Activated naive CD8-positive, alpha-beta T cell (primary cell): ENCODE measurements around the gene SCGB2B2.
"Not testable (repeated sequence)": the region's sequence is repeated elsewhere in the genome, so short reads cannot be mapped to it uniquely, and the experiment has no call there.

ENCODE experiments used
- H3K27ac Mint-ChIP-seq: one replicate; pipeline ENCODE4 v1.8.0; 2021; ENCODE audit warnings: mixed read lengths
- H3K27me3 Mint-ChIP-seq: one replicate; pipeline ENCODE4 v1.8.0; 2021; ENCODE audit warnings: mixed read lengths
- H3K36me3 Mint-ChIP-seq: one replicate; pipeline ENCODE4 v1.8.0; 2021; ENCODE audit warnings: mixed read lengths
- H3K4me1 Mint-ChIP-seq: one replicate; pipeline ENCODE4 v1.8.0; 2021; ENCODE audit warnings: low read depth, mixed read lengths
- H3K4me3 Mint-ChIP-seq: one replicate; pipeline ENCODE4 v1.8.0; 2021; ENCODE audit warnings: mild to moderate bottlenecking, mixed read lengths
- H3K9me3 Mint-ChIP-seq: one replicate; pipeline ENCODE4 v1.8.0; 2021; ENCODE audit warnings: low read depth, mixed read lengths

Gene SCGB2B2

GRCh38 chr19:34676697-34677385 lies at the start of gene SCGB2B2:
Gene SCGB2B2 (minus strand): TSS chr19:34677159. CDS start chr19:34594563, 82,596 bp downstream.
- no peaks in the 10 kb centered on the region for H3K27me3 Mint-ChIP-seq
- peaks cover 32% of the 10 kb centered on the region for H3K4me1 Mint-ChIP-seq
- H3K9me3 Mint-ChIP-seq: peaks cover 7% of the 10 kb centered on the region
- H3K4me3 Mint-ChIP-seq: peak within 1 kb of the TSS; percentile 97
- peaks cover 34% of the 10 kb centered on the region for H3K36me3 Mint-ChIP-seq
- H3K27ac Mint-ChIP-seq: peak within 1 kb of the TSS; percentile 100

DNA sequence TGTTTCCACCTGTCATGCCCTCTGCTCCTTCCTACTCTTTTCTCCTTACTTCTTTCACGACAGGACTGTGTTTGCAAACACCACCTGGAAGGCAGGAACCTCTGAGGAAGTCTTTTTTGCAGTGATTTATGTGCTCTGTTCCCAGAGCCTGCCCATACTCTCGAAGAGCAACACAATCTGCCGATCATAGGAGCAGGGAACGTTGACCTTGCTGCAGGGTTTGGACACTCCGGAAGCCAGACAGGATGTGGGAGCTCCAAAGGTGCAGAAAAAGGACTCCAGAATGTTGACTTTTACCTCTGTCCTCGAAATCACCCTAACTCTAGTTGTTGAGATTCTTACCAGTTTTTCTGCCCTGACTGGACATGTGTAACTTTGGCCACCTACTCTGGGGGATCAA lies 48.4 kb upstream of the SCGB2B2 start:
- Mint-ChIP-seq H3K9me3 (no peaks in the 10 kb centered on the region), H3K36me3 (no peaks in the 10 kb centered on the region), H3K4me3 (no peak overlapping the region), H3K27ac (no peak overlapping the region), H3K4me1 (no peaks in the 10 kb centered on the region), H3K27me3 (peaks cover 26% of the 10 kb centered on the region)

DNA sequence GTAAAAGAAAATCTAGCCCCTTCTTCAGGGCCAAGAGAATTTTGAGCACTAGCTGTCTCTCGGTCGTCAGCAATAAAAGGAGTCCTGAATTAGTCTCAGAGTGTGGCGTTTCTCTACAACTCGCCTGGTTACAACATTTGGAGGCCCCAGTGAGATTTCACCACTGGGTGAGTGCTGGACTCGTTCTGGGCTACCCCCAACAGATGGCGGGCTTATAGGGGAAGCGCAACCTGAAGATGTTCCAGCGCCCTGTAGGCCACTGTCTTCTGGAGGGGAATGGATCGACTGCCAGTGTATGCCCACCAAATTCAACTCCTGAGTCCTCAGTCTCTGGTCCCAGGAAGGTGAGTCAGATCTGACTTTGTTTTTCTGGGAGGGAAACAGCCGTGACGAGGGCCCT lies 45.4 kb upstream of the SCGB2B2 start:
- H3K4me1 Mint-ChIP-seq: no peaks in the 10 kb centered on the region
- H3K27me3 Mint-ChIP-seq: peaks cover 25% of the 10 kb centered on the region
- H3K36me3 Mint-ChIP-seq: no peaks in the 10 kb centered on the region
- H3K4me3 Mint-ChIP-seq: no peak overlapping the region
- H3K9me3 Mint-ChIP-seq: no peaks in the 10 kb centered on the region
- no peak overlapping the region for H3K27ac Mint-ChIP-seq

DNA sequence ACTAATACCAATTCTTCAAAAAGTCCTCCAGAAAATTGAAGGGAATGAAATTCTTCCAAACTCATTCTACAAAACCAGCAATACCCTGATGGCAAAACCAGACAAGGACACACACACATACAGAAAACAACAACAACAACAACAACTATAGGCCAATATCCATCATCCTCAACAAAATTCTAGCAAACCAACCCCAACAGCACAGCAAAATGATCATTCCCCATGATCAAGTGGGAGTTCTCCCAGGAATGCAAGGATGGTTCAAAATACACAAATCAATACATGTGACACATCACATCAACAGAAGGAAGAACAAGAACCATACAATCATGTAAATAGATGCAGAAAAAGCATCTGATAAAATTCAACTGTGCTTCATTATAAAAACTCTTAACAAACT lies 38.4 kb upstream of the SCGB2B2 start:
- Mint-ChIP-seq H3K4me3 (no peak overlapping the region), H3K4me1 (peaks cover 1% of the 10 kb centered on the region), H3K27me3 (peaks cover 24% of the 10 kb centered on the region), H3K27ac (no peak overlapping the region), H3K9me3 (peaks cover 10% of the 10 kb centered on the region), H3K36me3 (peaks cover 6% of the 10 kb centered on the region)

DNA sequence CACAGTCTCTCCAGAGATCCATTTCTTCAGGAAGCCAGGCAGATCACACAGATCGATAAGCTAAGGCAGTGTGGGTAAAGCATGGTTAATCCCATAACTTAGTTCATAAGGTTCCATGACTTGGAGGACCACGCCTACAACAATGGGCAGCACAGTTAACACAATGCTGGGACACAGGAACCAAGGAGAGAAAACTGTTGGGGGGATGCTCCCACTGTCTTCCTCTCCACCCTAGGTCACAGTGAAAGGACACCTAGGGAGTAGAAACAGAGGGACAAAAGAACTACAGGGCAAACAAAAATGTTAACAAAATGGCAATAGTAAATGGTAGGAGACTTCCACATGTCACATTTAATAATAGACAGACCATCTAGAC lies 36.3 kb upstream of the SCGB2B2 start:
- H3K27me3 Mint-ChIP-seq: peaks cover 20% of the 10 kb centered on the region
- H3K9me3 Mint-ChIP-seq: peaks cover 10% of the 10 kb centered on the region
- no peak overlapping the region for H3K27ac Mint-ChIP-seq
- peaks cover 11% of the 10 kb centered on the region for H3K36me3 Mint-ChIP-seq
- no peak overlapping the region for H3K4me3 Mint-ChIP-seq
- H3K4me1 Mint-ChIP-seq: peaks cover 1% of the 10 kb centered on the region

- H3K27ac Mint-ChIP-seq: no peak overlapping the region
- H3K4me3 Mint-ChIP-seq: no peak overlapping the region
- H3K9me3 Mint-ChIP-seq: peaks cover 10% of the 10 kb centered on the region
- peaks cover 20% of the 10 kb centered on the region for H3K27me3 Mint-ChIP-seq
- peaks cover 1% of the 10 kb centered on the region for H3K4me1 Mint-ChIP-seq
- H3K36me3 Mint-ChIP-seq: peaks cover 11% of the 10 kb centered on the region
Measured at GRCh38 chr19:34712395-34713261, 35.7 kb upstream of the SCGB2B2 start.

GRCh38 chr19:34711890-34712289 lies 34.9 kb upstream of the SCGB2B2 start:
- Mint-ChIP-seq H3K9me3 (peaks cover 10% of the 10 kb centered on the region), H3K36me3 (peaks cover 11% of the 10 kb centered on the region), H3K27me3 (peaks cover 18% of the 10 kb centered on the region), H3K4me3 (no peak overlapping the region), H3K4me1 (peaks cover 1% of the 10 kb centered on the region), H3K27ac (no peak overlapping the region)

- Mint-ChIP-seq H3K27me3 (peaks cover 9% of the 10 kb centered on the region), H3K9me3 (no peaks in the 10 kb centered on the region), H3K36me3 (peaks cover 5% of the 10 kb centered on the region), H3K27ac (no peak overlapping the region), H3K4me1 (peaks cover 1% of the 10 kb centered on the region), H3K4me3 (no peak overlapping the region)
Measured at GRCh38 chr19:34707661-34708060, 30.7 kb upstream of the SCGB2B2 start.

- no peaks in the 10 kb centered on the region for H3K4me1 Mint-ChIP-seq
- no peak overlapping the region for H3K4me3 Mint-ChIP-seq
- H3K9me3 Mint-ChIP-seq: peaks cover 11% of the 10 kb centered on the region
- H3K36me3 Mint-ChIP-seq: peaks cover 19% of the 10 kb centered on the region
- peaks cover 35% of the 10 kb centered on the region for H3K27me3 Mint-ChIP-seq
- no peak overlapping the region for H3K27ac Mint-ChIP-seq
Measured at GRCh38 chr19:34692549-34692948, 15.6 kb upstream of the SCGB2B2 start.

DNA sequence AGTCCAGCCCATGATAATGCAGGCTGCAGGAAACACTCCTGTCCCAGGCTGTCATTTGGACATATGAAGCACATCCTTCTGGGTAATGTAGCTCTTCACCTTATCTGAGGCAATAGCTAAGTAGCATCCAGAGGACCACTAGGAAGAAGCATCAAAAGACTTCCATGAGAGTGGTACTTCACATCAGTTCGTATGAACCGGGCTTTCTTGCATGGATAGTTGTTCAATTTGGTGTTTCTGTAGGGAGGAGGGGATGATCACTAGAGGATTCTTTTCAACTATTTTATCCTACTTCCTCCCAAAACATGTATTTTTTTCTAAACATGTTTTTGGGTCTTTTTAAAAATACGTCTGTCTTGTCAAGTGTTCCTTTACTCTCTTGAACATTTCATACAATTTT lies 13.4 kb upstream of the SCGB2B2 start:
- Mint-ChIP-seq H3K9me3 (peaks cover 24% of the 10 kb centered on the region), H3K36me3 (peaks cover 35% of the 10 kb centered on the region), H3K4me1 (no peaks in the 10 kb centered on the region), H3K4me3 (no peak overlapping the region), H3K27me3 (peaks cover 32% of the 10 kb centered on the region), H3K27ac (no peak overlapping the region)

GRCh38 chr19:34688592-34688991 lies 11.6 kb upstream of the SCGB2B2 start:
- Mint-ChIP-seq H3K4me1 (no peaks in the 10 kb centered on the region), H3K9me3 (peaks cover 27% of the 10 kb centered on the region)

GRCh38 chr19:34687348-34687747 lies 10.4 kb upstream of the SCGB2B2 start:
- Mint-ChIP-seq H3K27ac (no peak overlapping the region), H3K36me3 (peaks cover 48% of the 10 kb centered on the region), H3K27me3 (peaks cover 13% of the 10 kb centered on the region), H3K4me3 (no peak overlapping the region), H3K9me3 (peaks cover 31% of the 10 kb centered on the region), H3K4me1 (no peaks in the 10 kb centered on the region)

More at GRCh38 chr19:34688592-34688991, 11.6 kb upstream of the SCGB2B2 start:
- Mint-ChIP-seq H3K36me3 (peaks cover 43% of the 10 kb centered on the region), H3K27me3 (peaks cover 23% of the 10 kb centered on the region), H3K4me3 (no peak overlapping the region), H3K27ac (no peak overlapping the region)

GRCh38 chr19:34686455-34686854 lies 9.5 kb upstream of the SCGB2B2 start:
- peaks cover 8% of the 10 kb centered on the region for H3K27me3 Mint-ChIP-seq
- peaks cover 30% of the 10 kb centered on the region for H3K9me3 Mint-ChIP-seq
- H3K27ac Mint-ChIP-seq: no peak overlapping the region
- H3K36me3 Mint-ChIP-seq: peaks cover 50% of the 10 kb centered on the region
- no peak overlapping the region for H3K4me3 Mint-ChIP-seq
- no peaks in the 10 kb centered on the region for H3K4me1 Mint-ChIP-seq

GRCh38 chr19:34685266-34685665 lies 8.3 kb upstream of the SCGB2B2 start:
- peaks cover 50% of the 10 kb centered on the region for H3K36me3 Mint-ChIP-seq

DNA sequence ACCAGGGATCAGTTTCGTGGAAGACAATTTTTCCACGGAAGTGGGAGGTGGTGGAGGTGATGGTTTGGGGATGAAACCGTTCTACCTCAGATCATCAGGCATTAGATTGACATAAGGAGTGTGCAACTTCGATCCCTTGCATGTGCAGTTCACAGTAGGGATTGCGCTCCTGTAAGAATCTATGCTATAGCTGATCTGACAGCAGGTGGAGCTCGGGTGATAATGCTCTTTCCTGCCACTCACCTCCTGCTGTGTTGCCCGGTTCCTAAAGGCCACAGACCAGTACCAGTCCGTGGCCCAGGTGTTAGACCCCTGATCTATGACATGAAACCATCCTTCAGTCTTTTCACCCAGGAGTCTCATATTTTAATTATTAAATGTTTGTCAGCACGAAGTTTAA lies 4.5 kb upstream of the SCGB2B2 start:
- Mint-ChIP-seq H3K9me3 (peaks cover 18% of the 10 kb centered on the region), H3K36me3 (peaks cover 54% of the 10 kb centered on the region), H3K27ac (no peak overlapping the region)

More at GRCh38 chr19:34685266-34685665, 8.3 kb upstream of the SCGB2B2 start:
- peaks cover 25% of the 10 kb centered on the region for H3K9me3 Mint-ChIP-seq
- not testable (repeated sequence) for H3K4me3 Mint-ChIP-seq, H3K27me3 Mint-ChIP-seq, H3K4me1 Mint-ChIP-seq, H3K27ac Mint-ChIP-seq

More for the DNA sequence above, 4.5 kb upstream of the SCGB2B2 start:
- Mint-ChIP-seq H3K27me3 (no peaks in the 10 kb centered on the region), H3K4me1 (peaks cover 26% of the 10 kb centered on the region), H3K4me3 (no peak overlapping the region)
